ENCODE results near the gene KRT7. TPM values are rescaled to one million over a fixed set of nuclear protein-coding genes. Genes with fewer than 3 reads are reported as not detected.

Gene KRT7
- total RNA-seq, 1 experiment from 2014 or later = 10.0 TPM

- H2BK120ac ChIP-seq (ENCODE audit: low read depth, low read length, poor library complexity, severe bottlenecking) = no peak overlapping the region
- no peak overlapping the region for H2AFZ ChIP-seq (ENCODE audit: low read length)
- H4K91ac ChIP-seq (ENCODE audit: insufficient read length, low read depth, low read length) = no peak overlapping the region
- H2AK5ac ChIP-seq (ENCODE audit: insufficient read length, low read length) = no peak overlapping the region
- no peaks in the 10 kb centered on the region for H4K20me1 ChIP-seq (ENCODE audit: control insufficient read depth, insufficient read depth, insufficient read length)
- no peak overlapping the region for H3K56ac ChIP-seq (ENCODE audit: insufficient read length, low read depth, low read length)
- no peak overlapping the region for H2BK12ac ChIP-seq (ENCODE audit: insufficient read length, low read depth, low read length)
- no peak overlapping the region for H3T11ph ChIP-seq (ENCODE audit: low read length)
- no peak for TF ChIP-seq CTCF (conservative IDR thresholded peaks at IDR 0.05)
- H3K4me1 Mint-ChIP-seq = peaks cover 6 to 42% of the 10 kb centered on the region in 2 experiments
- H3K79me2 ChIP-seq (ENCODE audit: insufficient read depth, low read length) = no peaks in the 10 kb centered on the region
- no peak overlapping the region for H3K9ac ChIP-seq (ENCODE audit: extremely low read depth, insufficient read length, low read length)
- H3K23me2 ChIP-seq (ENCODE audit: insufficient read length, low read depth, low read length, poor library complexity, severe bottlenecking) = no peaks in the 10 kb centered on the region
- H2BK15ac ChIP-seq (ENCODE audit: low read depth, low read length) = no peak overlapping the region
- H3K9me3 Mint-ChIP-seq = no peaks in the 10 kb centered on the region
- no peak overlapping the region for H3K14ac ChIP-seq (ENCODE audit: insufficient read depth, low read length)
- no peaks in the 10 kb centered on the region for H3K27me3 ChIP-seq (ENCODE audit: insufficient read depth, low read length)
- H4K5ac ChIP-seq (ENCODE audit: insufficient read length, low read depth, low read length) = no peak overlapping the region
- H3K27ac ChIP-seq (ENCODE audit: insufficient read length, low read depth, low read length) = no peak overlapping the region
- no peaks in the 10 kb centered on the region for H3K9me3 ChIP-seq (ENCODE audit: control insufficient read depth, low read depth, low read length)
- no peak overlapping the region for H2BK20ac ChIP-seq (ENCODE audit: low read depth, low read length, poor library complexity, severe bottlenecking)
- H3K4ac ChIP-seq (ENCODE audit: low read depth, low read length) = no peak overlapping the region
- no peaks in the 10 kb centered on the region for H3K36me3 Mint-ChIP-seq (ENCODE audit: insufficient read depth in 1 of 3, low read depth in 3 of 3)
- H3K79me1 ChIP-seq (ENCODE audit: insufficient read depth, low read depth, low read length, poor library complexity, severe bottlenecking) = no peaks in the 10 kb centered on the region
- H3K23ac ChIP-seq (ENCODE audit: insufficient read length, low read depth, low read length) = no peak overlapping the region
- no peak for DNase-seq
- no peak overlapping the region for H3K4me3 Mint-ChIP-seq
- no peak overlapping the region for H3K27ac Mint-ChIP-seq
- no peaks in the 10 kb centered on the region for H3K4me1 ChIP-seq (ENCODE audit: insufficient read depth, low read length)
- H3K4me2 ChIP-seq (ENCODE audit: insufficient read depth, insufficient read length, low read length) = no peak overlapping the region
- H3K18ac ChIP-seq (ENCODE audit: insufficient read length, low read depth, low read length) = no peak overlapping the region
- no CpG with 5 or more reads among the region's 8 CpGs for WGBS (ENCODE audit: extremely low coverage, insufficient read length, low lambda C conversion rate)
- H4K8ac ChIP-seq (replicated peaks; ENCODE audit: insufficient read length, low read depth, low read length) = no peak overlapping the region
- no peak overlapping the region for H2BK5ac ChIP-seq (ENCODE audit: insufficient read length, low read length)
- H3K27me3 Mint-ChIP-seq (ENCODE audit: low read depth) = peaks cover 2% of the 10 kb centered on the region
Measured at GRCh38 chr12:52195065-52195730, 37.8 kb upstream of the KRT7 start.
